Fibroblast of gingiva (primary cell): ENCODE measurements around the gene SLIT3.

ENCODE experiments used
- DNase-seq: peaks from one replicate; pipeline ENCODE4 v3.0.0-alpha.2; 2011; ENCODE audit warnings: low read depth

SLIT3 gene

DNA sequence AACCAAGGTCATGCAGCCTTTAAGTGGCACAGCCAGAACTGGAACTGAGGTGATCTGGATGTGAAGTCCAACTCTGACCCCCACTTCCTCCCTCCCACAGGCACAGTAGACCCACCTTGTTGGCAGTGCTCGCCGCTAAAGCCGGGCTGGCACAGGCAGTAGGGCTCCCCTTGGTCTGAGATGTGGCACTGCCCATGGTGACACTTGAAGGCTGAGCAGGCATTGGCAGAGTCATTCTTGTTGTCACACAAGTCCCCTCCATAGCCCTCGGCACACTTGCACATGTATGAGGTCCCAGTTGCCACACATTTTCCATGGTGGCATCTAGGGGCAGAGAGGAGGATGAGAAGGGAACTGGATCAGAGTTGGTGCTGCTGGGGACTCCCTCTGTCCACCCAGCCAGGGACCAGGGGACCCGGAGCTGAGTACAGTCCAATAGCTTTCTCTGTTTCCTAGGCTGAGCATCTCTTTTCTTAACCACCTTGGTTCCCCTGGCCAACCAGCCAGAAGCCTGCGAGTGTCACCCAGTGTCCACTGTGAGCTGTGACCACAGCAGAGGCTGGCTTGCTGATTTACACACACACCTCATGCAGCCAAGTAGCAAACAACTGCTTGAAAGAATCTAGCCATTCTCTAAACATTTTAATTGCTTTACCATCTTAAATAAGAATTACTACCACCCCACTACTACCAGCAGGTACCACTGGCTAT lies 631.1 kb downstream of the SLIT3 start:
- DNase-seq, result no peak

- DNase-seq, result no peak
Observed at GRCh38 chr5:168669156-168669555, 631.8 kb downstream of the SLIT3 start.

GRCh38 chr5:168668078-168668477 lies 632.9 kb downstream of the SLIT3 start:
- no peak for DNase-seq

GRCh38 chr5:168667301-168667840 lies 633.6 kb downstream of the SLIT3 start:
- no peak for DNase-seq

- DNase-seq, result no peak
Observed at GRCh38 chr5:168666356-168666755, 634.6 kb downstream of the SLIT3 start.

GRCh38 chr5:168663276-168664004 lies 637.5 kb downstream of the SLIT3 start:
- no peak for DNase-seq

DNA sequence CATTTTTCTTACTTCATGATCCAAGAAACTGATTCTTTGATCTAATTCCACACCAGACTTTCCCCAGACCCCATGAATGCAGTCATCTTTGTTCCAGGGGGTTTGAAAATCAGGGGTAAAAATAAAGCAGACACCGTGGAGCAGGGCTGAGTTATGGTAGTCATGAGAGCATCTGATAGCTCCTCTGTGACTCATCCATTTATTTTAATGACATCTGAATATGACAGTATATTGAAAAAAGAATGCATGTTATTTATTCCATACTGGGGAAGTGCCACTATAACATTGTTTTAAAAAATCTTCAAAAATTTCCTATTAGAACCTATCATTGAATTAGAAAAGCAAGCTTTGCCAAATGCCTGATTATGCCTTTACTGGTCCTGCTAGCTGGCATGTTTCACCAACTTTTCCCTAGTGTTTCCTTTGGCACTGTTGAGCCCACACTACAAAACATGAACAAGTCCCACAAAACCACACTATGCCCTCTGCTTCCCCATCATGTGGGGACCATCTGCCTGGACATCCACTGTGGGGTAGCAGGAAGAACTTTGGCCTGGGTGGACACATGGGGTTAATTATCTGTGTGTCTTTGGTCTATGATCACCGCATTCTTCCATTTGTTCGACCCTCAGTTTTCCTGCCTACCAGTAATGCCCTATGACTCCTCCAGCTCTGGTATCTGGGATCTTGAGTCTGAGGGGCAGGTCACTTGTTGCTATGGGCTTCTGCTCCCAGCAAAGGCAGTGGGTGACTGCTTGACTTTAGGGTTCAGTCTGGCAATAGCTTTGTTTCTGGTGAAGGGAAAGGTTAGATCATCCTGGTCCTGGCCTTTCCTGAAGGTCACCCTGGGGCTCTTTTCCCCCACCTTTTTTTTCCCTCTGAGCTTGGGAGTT lies 639.1 kb downstream of the SLIT3 start:
- peak; percentile 24 for DNase-seq

DNA sequence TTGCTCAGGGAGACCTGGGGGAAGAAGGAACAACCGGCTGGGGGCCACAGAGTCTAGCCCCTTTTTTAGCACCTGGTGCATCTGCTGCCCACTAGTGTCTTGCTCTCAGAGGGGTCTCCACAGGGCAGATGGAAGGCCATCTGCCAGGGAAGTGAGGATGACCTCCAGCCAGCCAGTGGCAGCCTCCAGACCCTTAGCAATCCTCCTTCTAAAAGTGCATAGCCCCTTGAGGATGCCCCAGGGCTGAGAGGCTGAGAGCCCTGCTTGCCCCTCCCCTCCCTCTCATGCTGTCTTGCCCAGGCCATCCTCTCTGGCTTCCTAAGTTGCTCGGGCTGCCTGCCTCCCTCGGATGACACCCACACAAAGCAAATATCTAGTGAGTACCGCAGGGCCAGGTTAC lies 640.2 kb downstream of the SLIT3 start:
- no peak for DNase-seq

DNA sequence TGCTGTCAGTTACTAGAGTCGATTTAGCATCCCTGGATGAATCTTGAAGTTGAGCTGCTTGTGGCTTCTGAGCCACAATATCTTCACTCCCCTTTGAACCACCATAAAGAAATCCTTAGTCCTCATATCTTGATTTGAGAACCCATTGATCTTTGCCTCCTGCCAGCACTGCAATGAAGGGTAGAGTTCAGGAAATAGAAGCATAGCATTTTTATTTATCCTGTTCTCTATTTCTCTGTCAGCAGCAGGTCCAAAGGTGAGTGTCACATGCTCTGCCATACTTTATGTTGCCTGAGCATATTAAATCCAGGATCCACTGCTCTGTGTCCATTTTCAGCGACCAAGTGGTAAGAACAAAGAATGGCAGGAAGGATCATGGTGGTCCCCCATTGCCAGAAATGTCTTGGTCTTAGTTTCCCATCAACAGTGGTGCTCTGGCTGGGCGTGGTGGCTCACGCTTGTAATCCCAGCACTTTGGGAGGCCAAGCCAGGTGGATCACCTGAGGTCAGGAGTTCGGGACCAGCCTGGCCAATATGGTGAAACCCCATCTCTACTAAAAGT lies 641.6 kb downstream of the SLIT3 start:
- DNase-seq, result no peak

GRCh38 chr5:168658394-168658793 lies 642.5 kb downstream of the SLIT3 start:
- DNase-seq, result no peak

- peak; percentile 92 for DNase-seq
Observed at GRCh38 chr5:168656633-168657032, 644.3 kb downstream of the SLIT3 start.

- no peak for DNase-seq
Observed at GRCh38 chr5:168655316-168655715, 645.6 kb downstream of the SLIT3 start.

DNA sequence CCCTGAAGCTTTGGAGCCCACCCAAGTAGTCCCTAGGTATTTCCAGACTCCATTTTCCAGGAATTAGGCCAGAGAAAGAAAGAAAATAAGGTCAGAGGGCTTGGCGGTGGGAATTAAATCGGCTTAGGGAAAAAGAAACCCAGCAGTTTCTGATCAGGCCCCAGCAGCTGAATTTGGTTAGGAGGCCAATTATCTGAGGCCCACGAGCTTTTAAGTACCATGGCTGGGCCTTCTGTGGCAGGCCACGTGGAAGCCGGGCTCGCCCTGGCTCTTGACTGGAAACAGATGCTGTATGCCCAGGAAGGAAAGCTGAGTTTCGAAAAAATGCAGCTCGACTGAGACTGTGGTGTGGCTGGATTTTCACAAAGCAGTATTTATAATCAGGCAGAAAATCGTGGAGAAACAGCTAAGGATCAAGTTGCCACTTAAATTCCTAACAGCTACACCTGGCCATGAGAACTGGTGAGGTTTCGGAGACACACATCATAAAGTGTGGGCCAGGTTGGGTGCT lies 646.7 kb downstream of the SLIT3 start:
- DNase-seq, result peak; percentile 94

- DNase-seq, result no peak
Observed at GRCh38 chr5:168653626-168654025, 647.3 kb downstream of the SLIT3 start.

GRCh38 chr5:168651648-168652047 lies 649.3 kb downstream of the SLIT3 start:
- DNase-seq, result peak; percentile 90

DNA sequence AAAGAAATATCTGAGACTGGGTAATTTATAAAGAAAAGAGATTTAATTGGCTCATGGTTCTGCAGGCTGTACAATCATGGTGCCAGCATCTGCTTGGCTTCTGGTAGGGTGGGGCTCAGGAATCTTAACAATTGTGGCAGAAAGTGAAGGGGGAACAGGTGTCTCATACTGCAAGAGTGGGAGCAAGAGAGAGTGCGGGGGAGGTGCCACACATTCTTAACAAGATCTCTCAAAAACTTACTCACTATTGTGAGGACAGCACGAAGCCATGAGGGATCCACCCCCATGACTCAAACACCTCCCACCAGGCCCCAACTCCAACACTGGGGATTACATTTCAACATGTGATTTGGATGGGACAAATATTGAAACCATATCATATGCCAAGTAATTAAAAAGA lies 651.6 kb downstream of the SLIT3 start:
- DNase-seq, result no peak

DNA sequence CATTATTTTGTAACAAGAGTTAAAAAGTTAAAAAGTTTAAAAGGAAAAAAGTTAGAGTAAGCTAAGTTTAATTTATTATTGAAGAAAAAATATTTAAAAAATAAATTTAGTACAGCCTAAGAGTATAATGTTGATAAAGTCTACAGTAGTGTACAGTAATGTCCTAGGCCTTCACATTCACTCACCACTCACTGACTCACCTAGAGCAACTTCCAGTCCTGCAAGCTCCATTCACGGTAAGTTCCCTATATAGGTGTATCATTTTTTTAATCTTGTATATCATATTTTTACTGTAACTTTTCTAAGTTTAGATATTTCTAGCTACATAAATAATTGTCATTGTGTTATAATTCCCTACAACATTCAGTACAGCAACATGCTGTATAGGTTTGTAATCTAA lies 652.4 kb downstream of the SLIT3 start:
- no peak for DNase-seq

- no peak for DNase-seq
Observed at GRCh38 chr5:168648016-168648415, 652.9 kb downstream of the SLIT3 start.

DNA sequence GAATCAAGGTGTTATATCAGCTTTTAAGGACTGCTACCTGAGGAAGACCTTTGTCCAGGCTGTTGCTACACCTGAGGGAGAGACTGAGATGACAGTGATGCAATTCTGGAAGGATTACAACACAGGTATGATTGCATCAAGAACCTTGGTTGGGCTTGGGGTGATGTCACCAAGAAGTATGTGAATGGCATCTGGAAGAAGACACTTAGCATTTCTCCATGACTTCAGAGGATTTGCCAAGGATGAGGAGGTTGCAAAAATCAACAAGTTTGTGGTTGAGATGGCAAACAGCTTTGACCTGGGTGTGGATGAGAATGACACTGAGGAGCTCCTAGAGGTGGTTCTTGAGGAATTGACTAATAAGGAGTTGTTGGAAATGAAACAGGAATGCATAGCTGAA lies 653.9 kb downstream of the SLIT3 start:
- DNase-seq, result peak; percentile 77

DNA sequence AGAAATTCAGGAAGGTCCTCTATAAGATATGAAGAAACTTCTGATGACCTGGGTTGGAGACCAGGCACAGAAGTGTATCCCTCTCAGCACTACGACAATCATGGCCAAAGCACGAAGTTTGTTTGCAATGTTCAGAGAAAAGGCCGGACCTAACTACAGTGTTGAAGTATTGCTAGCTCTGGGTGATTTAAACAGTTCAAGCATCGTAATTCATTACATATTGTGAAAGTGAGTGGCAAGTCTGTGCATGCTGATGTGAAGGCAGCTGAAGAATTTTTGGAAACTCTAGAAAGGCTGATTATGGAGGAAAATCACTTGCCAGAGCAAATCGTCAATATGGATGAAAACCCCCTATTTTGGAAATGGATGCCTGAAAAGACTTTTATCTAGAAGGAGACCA lies 654.6 kb downstream of the SLIT3 start:
- DNase-seq, result peak; percentile 15

DNA sequence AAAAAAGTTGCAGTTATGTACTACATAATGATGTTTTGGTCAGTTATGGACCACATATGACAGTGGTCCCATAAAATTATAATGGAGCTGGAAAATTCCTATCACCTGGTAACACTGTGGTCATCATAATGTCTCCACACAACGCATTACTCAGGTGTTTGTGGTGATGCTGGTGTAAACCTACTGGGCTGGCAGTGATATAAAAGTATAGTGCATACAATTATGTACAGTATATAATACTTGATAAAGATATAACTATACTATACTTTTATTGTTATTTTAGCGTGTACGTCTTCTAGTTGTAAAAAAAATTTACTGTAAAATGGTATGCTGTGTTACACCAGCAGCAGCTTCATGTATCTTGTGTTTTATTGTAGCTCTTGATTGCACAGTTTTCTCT lies 655.7 kb downstream of the SLIT3 start:
- no peak for DNase-seq

- no peak for DNase-seq
Observed at GRCh38 chr5:168642019-168642418, 658.9 kb downstream of the SLIT3 start.
